GM19023 (cell line): ENCODE data around the gene KIAA0513.
"Not testable (repeated sequence)": the region's sequence is repeated elsewhere in the genome, so short reads cannot be mapped to it uniquely, and the experiment has no call there.

Experiments used
- ATAC-seq: cut with Tn5 transposase; IDR thresholded peaks from one replicate; pipeline ENCODE4 v1.9.1; 2021; ENCODE audit warnings: mild to moderate bottlenecking, moderate library complexity; ENCODE audit not compliant: unreplicated experiment

KIAA0513 gene

DNA sequence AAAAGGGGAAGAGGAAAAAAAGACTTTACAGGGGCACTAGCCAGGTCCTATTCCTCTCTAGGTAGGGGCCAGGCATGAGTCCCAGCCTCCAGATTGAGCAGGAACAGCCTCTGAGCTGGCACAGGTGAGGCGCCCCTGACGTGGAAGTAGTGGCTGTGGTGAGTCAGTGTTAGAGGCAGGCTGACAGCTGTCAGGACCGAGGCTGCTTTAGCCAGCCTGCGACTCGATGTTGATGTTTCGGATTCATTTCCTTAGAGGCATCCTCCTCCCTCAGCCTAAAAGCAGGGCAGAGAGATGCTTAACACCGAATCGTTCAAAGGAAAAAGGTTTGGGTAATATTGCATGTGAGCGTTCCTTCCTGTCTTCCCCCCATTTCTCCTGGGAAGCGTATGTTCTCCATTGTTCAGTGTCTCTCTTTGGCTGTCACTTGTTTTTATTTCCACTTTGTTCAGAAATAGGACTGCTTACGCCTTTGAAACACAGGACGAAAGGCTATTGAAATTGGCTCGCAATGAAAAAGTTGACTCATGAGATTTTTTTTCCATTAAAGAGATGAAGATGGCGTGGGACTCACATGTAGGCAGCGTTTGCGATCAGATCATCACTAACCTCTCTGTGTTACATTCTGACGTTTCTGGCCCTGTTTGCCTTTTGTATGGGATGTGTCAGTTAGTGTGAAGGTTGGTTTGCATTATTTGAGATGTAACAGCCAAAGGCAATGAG is 1.3 kb downstream of the KIAA0513 start:
- ATAC-seq = peak; percentile 6

DNA sequence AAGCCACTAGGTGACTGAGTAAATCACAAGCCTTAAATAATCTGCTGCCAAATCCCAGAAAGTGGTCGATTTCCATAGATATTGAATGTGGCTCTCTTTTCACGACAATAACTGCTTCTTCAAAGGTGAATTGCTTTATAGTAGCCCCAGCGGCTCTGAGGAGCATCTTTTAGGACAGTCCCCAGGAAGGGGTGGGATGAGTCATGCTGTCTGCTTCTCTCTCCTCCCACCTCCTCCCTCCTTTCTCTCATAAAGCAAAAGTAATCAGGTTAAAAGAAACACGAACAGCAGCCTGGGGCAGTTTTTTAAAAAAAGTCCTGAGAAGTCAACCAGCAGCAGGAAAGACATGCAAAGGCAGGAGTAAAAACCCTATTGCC is 1.8 kb downstream of the KIAA0513 start:
- ATAC-seq = peak; percentile 44

- ATAC-seq = no peak
Measured at GRCh38 chr16:85029981-85030401, 2.4 kb downstream of the KIAA0513 start.

DNA sequence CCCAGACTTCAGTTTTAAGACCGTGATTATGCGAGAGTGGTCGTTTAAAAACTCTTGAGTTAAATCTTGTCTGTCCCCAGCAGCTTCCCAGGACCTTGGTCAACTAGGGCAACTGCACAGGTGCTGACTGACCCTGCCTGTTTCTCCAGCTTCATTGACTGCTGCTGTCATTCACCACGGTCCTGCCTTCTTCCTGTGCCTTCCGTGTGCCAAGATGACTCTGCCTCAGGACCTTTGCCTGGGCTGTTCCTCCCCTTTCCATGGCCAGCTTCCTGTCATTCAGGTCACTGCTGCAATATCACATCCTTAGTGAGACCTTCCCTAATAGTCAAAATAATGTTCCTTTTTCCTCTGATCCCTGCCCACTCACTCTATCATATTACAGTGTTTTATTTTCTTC is 3.9 kb downstream of the KIAA0513 start:
- ATAC-seq = no peak

DNA sequence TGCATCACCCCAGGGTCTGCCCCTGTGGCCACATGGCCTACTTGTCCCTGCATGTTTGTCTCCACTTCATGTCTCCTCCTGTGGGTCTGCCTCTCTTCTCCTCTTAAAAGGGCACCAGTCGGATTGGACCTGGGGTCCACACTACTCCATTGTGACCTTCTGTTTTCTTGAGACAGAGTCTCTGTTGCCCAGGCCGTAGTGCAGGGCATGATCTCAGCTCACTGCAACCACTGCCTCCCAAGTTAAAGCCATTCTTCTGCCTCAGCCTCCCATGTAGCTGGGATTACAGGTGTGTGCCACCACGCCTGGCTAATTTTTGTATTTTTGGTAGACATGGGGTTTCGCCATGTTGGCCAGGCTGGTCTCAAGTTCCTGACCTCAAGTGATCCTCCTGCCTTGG is 4.6 kb downstream of the KIAA0513 start:
- ATAC-seq = not testable (repeated sequence)

- no peak for ATAC-seq
Measured at GRCh38 chr16:85033171-85033570, 5.6 kb downstream of the KIAA0513 start.

GRCh38 chr16:85034591-85035433 is 7.2 kb downstream of the KIAA0513 start:
- no peak for ATAC-seq

- no peak for ATAC-seq
Measured at GRCh38 chr16:85036236-85037049, 8.8 kb downstream of the KIAA0513 start.

DNA sequence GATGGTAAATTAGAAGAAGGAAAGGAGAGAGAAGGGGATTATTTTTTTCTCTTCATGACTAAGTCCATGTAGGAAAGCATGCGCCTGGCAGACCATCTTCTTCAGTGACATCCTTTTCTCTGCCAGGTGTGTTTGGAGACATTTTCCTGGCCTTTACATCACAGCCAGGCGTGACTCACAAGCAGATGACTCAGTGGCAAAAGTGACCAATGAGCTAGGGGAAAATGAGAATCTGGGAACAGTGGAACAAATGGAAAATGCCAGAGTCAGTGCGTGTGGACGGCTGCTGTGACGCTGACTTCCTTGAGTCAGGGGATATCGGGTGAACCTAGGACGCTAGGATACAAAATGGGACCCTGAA is 9.4 kb downstream of the KIAA0513 start:
- ATAC-seq = no peak

DNA sequence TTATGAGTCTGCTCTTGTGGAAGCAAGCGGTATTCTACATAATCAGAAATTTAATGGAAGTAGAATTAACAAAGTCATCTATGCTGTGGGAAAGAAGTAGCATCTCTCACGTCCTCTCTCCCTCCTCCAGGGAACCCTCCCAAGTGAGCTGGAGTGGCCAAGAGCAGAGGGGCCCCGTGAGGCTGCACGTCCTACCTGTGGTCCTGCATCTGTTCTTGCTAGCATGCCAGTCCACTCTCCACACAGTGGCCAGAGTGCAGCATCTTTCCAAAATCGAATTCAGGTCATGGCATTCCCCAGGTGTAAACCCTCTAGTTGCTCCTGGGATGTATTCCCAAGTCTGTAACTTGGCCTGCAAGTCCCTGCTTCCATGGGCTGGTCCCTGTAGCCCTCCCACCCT is 10.1 kb downstream of the KIAA0513 start:
- no peak for ATAC-seq

DNA sequence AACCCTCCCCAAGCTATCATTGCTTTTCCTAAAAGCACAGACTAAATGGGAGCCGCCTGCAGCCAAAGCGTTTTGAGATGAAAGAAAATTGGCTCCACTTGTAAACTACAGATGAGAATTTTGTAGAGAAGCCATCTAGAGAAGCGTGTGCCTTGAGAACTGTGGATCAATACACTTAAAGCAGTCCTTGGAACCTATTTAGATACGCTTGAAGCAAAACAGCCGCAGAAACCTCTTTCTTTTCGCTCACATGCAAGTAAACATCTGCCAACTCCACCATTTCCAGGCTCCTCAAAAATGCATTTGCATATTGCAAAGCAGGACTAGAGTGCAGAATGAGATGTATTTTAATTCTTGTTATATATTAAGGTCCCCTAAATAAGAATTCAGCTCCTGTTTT is 13.1 kb downstream of the KIAA0513 start:
- ATAC-seq = no peak

DNA sequence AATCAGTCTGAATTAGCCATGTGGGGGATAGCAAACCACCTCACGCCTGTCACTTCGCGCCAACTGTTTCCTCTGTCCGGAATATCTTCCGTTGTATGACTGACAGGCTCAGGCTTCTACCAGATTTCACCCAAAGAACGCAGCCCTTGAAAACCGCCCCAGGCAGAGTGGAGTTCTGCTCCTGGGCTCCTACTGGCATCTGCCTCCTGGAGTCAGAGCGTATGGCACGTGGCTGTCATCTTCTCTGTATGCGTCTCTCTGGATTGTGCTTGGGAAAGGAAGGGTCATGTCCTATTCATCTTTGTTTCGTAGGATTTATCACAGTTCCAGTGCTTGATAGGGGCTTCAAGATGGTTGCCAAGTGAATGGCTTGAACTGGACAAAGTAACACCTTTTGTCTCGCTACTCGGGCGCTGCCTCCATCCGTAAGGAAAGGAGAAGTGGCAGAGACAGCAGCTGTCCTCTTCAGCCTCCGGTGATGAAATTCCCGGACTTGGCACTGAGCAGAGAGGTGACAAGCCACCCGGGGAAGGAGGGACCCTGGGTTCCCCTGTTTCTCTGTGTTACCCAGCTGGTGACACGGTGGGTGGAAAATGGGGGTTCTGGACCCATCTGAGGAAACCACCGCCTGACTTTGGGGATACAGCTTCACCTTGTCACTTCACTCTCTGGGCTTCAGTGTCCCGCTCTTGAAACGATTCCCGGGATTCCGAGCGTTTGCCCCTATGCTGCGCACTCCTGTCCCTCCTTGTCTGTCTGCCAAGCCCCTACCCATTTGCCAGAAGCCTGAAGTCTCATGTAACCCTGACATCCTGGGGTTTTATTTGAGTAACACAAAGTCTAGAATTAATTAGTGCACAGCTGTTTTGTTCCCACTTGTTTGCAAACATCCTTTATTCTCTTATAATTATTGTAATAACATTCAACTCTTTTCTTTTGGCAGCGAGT is 13.9 kb downstream of the KIAA0513 start:
- ATAC-seq = no peak

- ATAC-seq = no peak
Measured at GRCh38 chr16:85042167-85042526, 14.6 kb downstream of the KIAA0513 start.

- ATAC-seq = no peak
Measured at GRCh38 chr16:85042606-85043005, 15.0 kb downstream of the KIAA0513 start.

GRCh38 chr16:85045077-85045476 is 17.5 kb downstream of the KIAA0513 start:
- no peak for ATAC-seq

DNA sequence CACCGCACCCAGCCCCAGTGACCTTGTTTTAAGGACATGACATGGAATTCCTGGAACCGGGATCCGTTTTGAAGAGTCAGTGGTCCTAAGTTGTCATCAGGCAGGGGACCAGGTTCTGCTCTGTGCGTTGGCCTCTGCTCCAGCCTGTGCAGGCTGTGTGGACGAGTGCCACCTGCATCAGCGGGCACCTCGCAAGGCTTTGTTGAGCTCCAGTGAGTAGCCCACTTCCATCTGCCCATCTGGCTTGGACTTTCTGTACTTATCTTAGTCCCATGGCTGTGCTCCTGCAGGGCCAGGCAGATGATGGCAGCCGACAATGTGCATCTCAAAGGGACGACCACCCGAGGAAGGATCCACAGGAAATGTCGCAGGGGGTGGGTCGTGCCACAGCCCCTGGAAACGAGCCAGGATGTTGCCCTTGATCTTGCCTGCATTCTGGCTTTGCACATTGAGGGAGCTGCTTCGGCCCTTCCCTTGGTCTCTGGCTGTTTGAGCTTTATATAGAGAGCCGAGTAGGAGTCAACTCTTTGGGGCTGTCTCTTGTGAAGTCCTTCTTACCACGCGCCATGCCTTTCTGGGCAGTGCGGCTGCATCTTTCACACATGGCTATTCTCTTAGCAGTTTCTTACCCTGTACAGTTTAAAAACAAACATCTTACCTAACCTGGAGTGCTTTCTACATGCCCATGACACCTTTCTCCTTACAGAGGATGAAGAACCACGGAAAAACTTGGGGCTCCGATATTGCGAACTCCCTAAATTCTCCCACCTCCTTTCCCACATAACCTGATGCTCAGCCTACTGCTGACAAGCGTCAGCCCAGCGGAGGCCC is 18.3 kb downstream of the KIAA0513 start:
- no peak for ATAC-seq

GRCh38 chr16:85046472-85046916 is 18.9 kb downstream of the KIAA0513 start:
- ATAC-seq = no peak

- ATAC-seq = no peak
Measured at GRCh38 chr16:85046931-85047866, 19.6 kb downstream of the KIAA0513 start.
